ENCODE measurements around the gene ATOH7.
"Not testable (repeated sequence)": the region's sequence is repeated elsewhere in the genome, so short reads cannot be mapped to it uniquely, and the experiment has no call there.

ATOH7 gene

DNA sequence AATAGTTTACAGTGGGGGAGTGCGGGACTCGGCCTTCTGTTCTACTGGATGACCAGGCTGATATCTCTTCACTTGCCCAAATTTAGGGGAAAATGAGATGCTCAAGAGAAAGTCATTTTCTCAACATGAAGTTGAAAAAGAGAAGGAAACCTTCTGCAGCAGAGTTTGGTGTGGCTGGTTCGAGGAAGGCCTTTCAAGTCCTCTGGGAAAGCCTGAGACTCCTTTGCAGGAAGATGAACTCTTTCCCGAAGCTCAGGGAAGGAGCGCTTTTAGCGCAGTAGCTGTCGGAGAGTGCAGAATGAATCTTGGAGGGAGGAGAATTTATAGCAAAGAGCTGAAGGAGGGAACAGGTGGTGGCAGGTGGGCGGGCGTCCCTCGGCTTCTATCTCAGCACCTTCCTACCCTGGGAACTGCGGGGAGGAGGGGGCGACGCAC is at the start of gene ATOH7:
Gene ATOH7 (minus strand): TSS at position 297 of the 435 bp plus-strand sequence. CDS start 436 bp downstream, outside the sequence.
- 0 out of 2 replicates have a peak, but pooled peaks cover 3% of the 10 kb centered on the region for H3K27me3 ChIP-seq (ENCODE audit: low read depth)
- no peak within 1 kb of the TSS for H3K4me3 ChIP-seq
- H3K4me1 ChIP-seq: no peaks in the 10 kb centered on the region
- H3K9me3 ChIP-seq: no peaks in the 10 kb centered on the region
- no peak for DNase-seq (ENCODE audit: low spot score in 2 of 2)
- in situ Hi-C loops (cut with MboI; ENCODE audit: low sequenced_read_pairs): no loop called here
- H3K36me3 ChIP-seq (replicated peaks): no peaks in the 10 kb centered on the region

DNA sequence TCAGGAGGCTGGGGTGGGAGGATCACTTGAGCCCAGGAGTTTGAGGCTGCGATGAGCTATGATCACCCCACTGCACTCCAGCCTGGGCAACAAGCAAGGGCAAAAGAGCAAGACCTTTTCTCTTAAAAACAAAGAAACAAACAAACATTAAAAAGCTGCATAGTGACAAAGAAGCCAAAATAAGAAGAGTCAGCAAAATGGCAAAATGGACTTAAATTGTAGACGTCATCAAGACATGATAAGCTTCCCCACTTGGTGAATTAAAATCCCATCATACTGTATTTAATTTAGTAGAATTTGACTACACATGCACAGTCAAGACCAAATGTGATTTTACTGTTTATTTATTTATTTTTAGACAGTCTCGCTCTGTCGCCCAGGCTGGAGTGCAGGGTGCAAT is 48.8 kb upstream of the ATOH7 start:
- DNase-seq (ENCODE audit: low spot score in 2 of 2): no peak
- Histone ChIP-seq H3K4me3 (no peak overlapping the region), H3K4me1 (peaks cover 4% of the 10 kb centered on the region; the same call in 1 of the 2 replicates), H3K27me3 (ENCODE audit: low read depth) (no peaks in the 10 kb centered on the region), H3K9me3 (peaks cover 2% of the 10 kb centered on the region), H3K36me3 (replicated peaks) (no peaks in the 10 kb centered on the region; the same call in 1 of the 2 replicates)
- in situ Hi-C loops (cut with MboI; ENCODE audit: low sequenced_read_pairs): no loop called here

DNA sequence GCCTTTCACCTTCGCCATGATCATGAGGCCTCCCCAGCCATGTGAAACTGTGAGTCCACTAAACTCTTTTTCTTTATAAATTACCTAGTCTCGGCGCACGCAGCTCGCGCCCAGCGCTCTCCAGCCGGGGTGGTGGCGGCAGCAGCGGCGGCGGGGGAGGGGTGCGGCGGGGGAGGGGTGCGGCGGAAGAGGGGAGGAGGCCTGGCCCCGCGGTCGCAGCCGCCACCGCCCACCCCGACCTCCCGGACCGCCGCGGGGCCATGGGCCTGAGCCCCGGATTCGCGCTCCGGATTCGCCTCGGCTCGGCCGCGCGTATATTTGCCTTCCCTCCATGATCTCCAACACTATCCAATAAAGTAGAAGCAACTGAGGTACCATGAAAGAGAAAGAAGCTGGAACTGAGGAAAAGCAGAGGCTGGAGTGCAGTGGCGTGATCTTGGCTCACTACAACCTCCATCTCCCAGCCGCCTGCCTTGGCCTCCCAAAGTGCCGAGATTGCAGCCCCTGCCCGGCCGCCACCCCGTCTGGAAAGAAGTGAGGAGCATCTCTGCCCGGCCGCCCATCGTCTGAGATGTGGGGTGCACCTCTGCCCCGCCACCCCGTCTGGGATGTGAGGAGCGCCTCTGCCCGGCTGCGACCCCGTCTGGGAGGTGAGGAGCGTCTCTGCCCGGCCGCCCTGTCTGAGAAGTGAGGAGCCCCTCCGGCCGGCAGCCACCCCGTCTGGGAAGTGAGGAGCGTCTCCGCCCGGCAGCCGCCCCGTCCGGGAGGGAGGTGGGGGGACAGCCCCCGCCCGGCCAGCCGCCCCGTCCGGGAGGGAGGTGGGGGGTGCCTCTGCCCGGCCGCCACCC is 47.2 kb upstream of the ATOH7 start:
- H3K4me1 ChIP-seq; H3K27me3 ChIP-seq (ENCODE audit: low read depth); DNase-seq (ENCODE audit: low spot score in 2 of 2); H3K4me3 ChIP-seq; in situ Hi-C loops (cut with MboI; ENCODE audit: low sequenced_read_pairs); H3K9me3 ChIP-seq; H3K36me3 ChIP-seq (replicated peaks): not testable (repeated sequence)

DNA sequence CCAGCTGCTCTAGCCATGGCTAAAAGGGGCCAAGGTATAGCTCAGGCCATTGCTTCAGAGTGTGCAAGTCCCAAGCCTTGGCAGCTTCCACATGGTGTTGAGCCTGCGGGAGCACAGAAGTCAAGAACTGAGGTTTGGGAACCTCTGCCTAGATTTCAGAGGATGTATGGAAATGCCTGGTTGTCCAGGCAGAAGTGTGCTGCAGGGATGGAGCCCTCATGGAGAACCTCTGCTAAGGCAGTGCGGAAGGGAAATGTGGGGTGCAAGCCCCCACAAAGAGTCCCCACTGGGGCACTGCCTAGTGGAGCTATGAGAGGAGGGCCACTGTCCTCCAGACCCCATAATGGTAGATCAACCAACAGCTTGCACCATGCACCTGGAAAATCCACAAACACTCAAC is 45.9 kb upstream of the ATOH7 start:
- in situ Hi-C loops (cut with MboI; ENCODE audit: low sequenced_read_pairs); DNase-seq (ENCODE audit: low spot score in 2 of 2); H3K4me1 ChIP-seq; H3K4me3 ChIP-seq; H3K9me3 ChIP-seq; H3K36me3 ChIP-seq (replicated peaks); H3K27me3 ChIP-seq (ENCODE audit: low read depth): not testable (repeated sequence)

DNA sequence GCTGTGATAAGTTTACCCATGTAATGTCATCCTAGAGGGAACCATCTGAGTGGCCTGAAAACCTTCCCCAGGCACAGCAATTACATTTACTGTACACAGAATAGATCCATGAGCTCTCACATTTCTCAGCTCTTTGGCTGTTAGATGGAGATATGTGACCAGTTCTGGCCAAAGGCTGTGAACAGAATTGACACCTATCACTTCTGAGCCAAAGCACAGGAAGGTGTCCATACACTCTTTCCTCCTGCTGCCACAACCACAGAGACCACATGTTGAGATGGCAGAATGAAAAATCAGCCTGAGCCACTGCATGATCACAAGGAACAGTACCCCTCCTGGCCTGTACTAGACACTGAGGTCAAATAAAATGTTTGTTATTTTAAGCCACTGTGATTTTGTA is 44.3 kb upstream of the ATOH7 start:
- no peak for DNase-seq (ENCODE audit: low spot score in 2 of 2)
- in situ Hi-C loops (cut with MboI; ENCODE audit: low sequenced_read_pairs): no loop called here
- Histone ChIP-seq H3K4me1 (peaks cover 5% of the 10 kb centered on the region), H3K4me3 (no peak overlapping the region), H3K9me3 (peaks cover 2% of the 10 kb centered on the region), H3K36me3 (replicated peaks) (no peaks in the 10 kb centered on the region; the same call in 1 of the 2 replicates), H3K27me3 (ENCODE audit: low read depth) (no peaks in the 10 kb centered on the region)

DNA sequence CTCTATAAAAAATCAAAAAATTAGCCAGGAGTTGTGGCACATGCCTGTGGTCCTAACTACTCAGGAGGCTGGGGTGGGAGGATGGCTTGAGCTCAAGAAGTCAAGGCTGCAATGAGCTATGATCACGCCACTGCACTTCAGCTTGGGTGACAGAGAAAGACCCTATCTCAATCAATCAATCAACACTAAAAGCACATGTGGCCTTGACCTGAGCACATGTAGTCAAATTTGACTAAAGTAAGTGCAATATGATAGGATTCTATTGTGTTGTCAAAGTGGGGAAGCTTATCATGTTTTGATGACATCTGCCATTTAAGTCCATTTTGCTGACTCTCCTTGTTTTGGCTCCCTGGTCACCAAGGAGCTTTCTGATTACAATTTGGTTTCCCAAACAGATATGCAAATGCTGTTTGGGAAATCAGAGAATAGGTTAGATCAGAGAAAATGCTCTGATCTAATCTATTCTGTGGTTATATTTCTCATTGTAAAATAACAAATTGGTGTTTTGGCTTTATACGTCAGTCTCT is 43.8 kb upstream of the ATOH7 start:
- Histone ChIP-seq H3K27me3 (ENCODE audit: low read depth) (no peaks in the 10 kb centered on the region), H3K4me1 (peaks cover 5% of the 10 kb centered on the region), H3K4me3 (no peak overlapping the region), H3K36me3 (replicated peaks) (no peaks in the 10 kb centered on the region; the same call in 1 of the 2 replicates), H3K9me3 (peaks cover 2% of the 10 kb centered on the region)
- DNase-seq (ENCODE audit: low spot score in 2 of 2): no peak
- in situ Hi-C loops (cut with MboI; ENCODE audit: low sequenced_read_pairs): no loop called here

DNA sequence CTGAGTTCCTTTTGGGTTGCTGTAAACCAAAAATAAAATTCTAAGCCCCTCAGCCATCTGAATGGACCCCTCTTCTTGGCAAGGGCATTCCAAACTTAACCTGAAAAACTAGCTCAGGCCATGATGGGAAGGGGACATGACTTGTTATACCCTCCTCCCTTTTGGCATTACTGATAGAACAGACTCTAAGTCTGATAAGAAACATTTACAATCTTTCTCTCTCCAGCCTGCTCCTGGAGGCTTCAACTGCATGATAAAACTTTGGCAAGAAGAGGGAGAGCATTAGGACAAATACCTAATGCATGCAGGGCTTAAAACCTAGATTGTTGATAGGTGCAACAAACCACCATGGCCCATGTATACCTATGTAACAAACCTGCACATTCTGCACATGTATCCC is 40.9 kb upstream of the ATOH7 start:
- no peaks in the 10 kb centered on the region; the same call in 1 of the 2 replicates for H3K9me3 ChIP-seq
- H3K36me3 ChIP-seq (replicated peaks): no peaks in the 10 kb centered on the region
- H3K4me3 ChIP-seq: no peak overlapping the region
- in situ Hi-C loops (cut with MboI; ENCODE audit: low sequenced_read_pairs): no loop called here
- no peaks in the 10 kb centered on the region for H3K27me3 ChIP-seq (ENCODE audit: low read depth)
- peaks cover 5% of the 10 kb centered on the region for H3K4me1 ChIP-seq
- no peak for DNase-seq (ENCODE audit: low spot score in 2 of 2)

DNA sequence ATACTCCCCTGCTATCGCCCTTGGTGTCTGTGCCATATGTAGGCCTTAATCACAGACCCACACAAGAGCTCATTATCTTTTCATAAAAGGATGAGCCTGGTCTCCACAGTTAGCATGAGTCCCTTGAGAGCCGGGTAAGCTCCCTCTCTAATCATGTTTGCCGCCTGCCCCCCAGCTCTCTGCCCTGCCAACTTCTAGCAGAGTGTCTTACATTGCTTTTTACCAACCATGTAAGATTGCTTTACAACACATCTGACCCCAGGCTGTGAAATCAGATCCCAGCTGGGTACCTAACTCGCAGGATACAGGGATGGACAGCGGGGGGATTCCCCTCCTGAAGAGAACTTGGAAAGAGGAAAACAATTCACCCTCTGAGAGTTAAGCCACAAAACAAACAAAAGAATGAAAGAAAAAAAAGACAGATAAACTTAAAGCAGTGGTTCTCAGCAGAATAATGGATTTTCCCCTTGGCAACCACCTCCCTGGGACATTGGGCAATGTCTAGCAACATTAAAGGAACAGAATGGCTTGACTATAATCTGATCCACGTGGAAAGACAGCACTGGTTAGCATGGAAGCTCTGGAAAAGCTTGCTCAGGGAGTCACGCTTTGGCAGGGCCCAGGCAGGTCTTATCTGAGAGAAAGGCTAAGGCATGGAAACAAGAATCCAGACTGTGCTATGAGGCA is 39.4 kb upstream of the ATOH7 start:
- Histone ChIP-seq H3K4me1 (peaks cover 5% of the 10 kb centered on the region), H3K4me3 (no peak overlapping the region), H3K36me3 (replicated peaks) (no peaks in the 10 kb centered on the region), H3K9me3 (no peaks in the 10 kb centered on the region), H3K27me3 (ENCODE audit: low read depth) (no peaks in the 10 kb centered on the region)
- in situ Hi-C loops (cut with MboI; ENCODE audit: low sequenced_read_pairs): no loop called here
- DNase-seq (ENCODE audit: low spot score in 2 of 2): peak; percentile 53 to 60

DNA sequence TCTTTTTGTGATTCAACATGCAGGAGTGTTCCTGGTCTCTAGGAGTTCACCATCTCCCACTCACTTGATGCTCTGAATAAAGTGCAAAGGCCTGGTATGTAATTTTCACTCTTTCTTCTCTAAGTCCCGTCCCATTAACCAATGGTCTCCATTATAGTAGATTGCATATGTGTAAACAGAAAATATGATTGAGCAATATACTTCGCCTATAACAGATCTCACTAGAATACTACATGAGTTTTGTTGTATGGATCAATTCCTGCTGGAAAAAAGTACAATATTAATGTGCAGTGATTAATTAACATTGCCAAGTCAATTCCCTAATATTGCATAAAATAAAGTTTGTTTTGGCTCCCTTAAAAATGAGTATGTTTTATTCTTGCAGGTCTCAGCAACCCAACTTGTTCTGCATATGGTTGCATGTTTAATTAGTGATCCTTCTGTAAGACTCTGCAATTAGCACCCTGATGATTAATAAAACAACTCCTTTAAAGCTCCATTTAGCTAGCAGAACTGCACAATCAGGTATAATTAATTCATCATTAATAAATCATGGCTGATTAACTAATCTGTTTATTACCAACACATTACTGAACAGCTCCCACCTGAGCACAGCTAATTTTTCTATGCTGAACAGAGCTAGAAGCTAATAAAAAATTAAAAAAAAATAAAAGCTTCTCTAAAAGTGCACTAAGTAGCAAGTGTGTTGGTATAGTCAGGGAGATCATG is 37.8 kb upstream of the ATOH7 start:
- H3K27me3 ChIP-seq (ENCODE audit: low read depth): no peaks in the 10 kb centered on the region
- DNase-seq (ENCODE audit: low spot score in 2 of 2): no peak
- no peaks in the 10 kb centered on the region for H3K36me3 ChIP-seq (replicated peaks)
- H3K4me1 ChIP-seq: peaks cover 5% of the 10 kb centered on the region
- no peak overlapping the region for H3K4me3 ChIP-seq
- H3K9me3 ChIP-seq: no peaks in the 10 kb centered on the region
- in situ Hi-C loops (cut with MboI; ENCODE audit: low sequenced_read_pairs): no loop called here

DNA sequence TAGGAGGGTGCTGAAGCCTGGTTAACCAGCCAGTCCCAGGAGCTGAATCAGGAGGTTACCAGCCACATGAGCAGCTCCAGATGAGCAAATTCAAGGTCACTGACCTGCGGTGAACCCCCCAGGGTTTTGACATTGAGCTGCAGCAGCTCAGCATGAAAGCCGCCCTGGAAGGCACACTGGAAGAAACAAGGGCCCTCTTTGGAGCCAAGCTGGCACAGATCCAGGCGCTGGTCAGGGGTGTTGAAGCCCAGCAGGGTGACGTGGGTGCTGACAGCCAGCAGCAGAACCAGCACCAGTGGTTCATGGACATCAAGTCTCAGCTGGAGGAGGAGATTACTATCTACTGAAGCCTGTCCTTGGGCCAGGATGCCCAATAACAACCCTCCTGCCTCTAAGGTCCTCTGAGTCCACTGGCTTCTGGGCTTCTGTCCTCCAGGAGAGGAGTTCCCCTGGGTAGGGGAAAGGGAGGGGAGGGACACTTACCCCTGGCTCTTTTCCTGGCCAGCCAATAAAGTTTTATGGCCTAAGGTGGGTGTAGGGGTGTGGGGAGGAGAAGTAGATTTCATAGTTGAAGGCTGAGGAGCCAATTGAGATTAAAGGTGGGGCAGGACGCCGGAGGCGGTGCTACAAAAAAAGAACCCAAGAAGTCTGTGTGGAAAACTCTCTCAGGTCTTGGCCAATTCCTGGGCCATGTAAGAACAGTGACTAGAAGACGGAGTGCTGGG is 29.4 kb upstream of the ATOH7 start:
- Histone ChIP-seq H3K9me3 (no peaks in the 10 kb centered on the region), H3K27me3 (ENCODE audit: low read depth) (peaks cover 3% of the 10 kb centered on the region; the same call in 1 of the 2 replicates), H3K36me3 (replicated peaks) (no peaks in the 10 kb centered on the region), H3K4me1 (no peaks in the 10 kb centered on the region), H3K4me3 (no peak overlapping the region)
- in situ Hi-C loops (cut with MboI; ENCODE audit: low sequenced_read_pairs): no loop called here
- DNase-seq (ENCODE audit: low spot score in 2 of 2): no peak

DNA sequence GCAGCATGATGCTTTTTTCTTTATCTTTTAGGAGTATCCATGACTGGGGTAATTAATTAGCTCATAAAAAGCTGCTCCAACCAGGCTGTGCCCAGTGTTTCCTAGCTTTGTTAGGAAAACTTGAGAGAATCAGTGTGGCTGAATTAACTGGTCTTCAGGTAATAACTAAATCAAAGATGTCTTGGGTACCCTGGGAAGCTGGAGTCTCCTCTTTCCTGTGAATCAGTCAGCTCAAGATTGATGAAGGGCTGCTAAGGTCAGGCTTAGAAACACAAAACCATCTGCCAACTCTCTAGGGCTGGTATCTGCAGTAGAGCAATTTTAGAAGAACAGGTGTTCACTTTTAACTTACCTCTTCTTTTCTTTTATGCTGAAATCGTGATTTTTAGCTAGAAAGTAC is 21.4 kb upstream of the ATOH7 start:
- in situ Hi-C loops (cut with MboI; ENCODE audit: low sequenced_read_pairs): no loop called here
- no peak overlapping the region for H3K4me3 ChIP-seq
- no peaks in the 10 kb centered on the region for H3K36me3 ChIP-seq (replicated peaks)
- no peaks in the 10 kb centered on the region for H3K4me1 ChIP-seq
- no peaks in the 10 kb centered on the region for H3K9me3 ChIP-seq
- 0 out of 2 replicates have a peak, but pooled peaks cover 3% of the 10 kb centered on the region for H3K27me3 ChIP-seq (ENCODE audit: low read depth)
- no peak for DNase-seq (ENCODE audit: low spot score in 2 of 2)

DNA sequence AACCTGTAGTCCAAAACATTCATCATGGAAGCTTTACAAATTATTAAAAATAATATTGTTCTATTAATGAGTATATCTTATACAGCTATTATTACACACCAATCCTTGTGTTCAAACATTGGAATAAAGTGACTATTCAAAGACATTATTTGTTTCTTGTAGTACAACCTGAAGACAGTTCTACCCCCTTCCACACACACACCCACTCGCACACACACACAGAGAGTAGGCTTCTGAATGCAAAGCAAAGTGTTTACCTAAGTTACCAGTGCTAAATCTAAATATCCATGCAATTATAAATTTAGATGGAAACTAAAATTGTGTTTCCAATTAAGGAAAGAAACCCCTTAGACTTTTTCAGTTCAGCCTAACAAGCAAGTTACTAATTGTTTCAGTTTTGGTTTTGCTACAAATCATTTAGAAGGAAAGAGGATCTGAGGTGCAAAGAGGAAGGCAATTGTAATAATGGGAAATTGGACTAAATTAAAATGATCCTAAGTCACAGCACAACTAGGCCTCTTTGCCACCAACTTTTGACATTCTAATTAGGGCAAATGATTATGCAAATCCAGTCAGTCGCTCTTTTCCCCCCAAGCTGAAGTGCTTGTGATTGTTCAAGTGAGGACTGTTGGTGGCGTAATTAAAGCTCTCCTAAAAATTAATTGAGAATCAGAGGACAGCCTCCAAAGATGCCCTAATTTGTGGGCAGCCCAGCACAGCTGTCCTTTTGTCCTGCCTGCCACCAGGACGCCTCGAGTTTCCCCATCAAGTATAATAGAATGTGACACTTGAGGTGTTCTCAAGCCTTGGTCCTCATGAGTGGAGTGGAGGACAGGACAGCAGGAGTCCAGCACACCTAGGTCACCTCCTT is 19.9 kb upstream of the ATOH7 start:
- no peaks in the 10 kb centered on the region for H3K27me3 ChIP-seq (ENCODE audit: low read depth)
- H3K36me3 ChIP-seq (replicated peaks): no peaks in the 10 kb centered on the region
- DNase-seq (ENCODE audit: low spot score in 2 of 2): no peak
- H3K9me3 ChIP-seq: no peaks in the 10 kb centered on the region
- no peak overlapping the region for H3K4me3 ChIP-seq
- in situ Hi-C loops (cut with MboI; ENCODE audit: low sequenced_read_pairs): no loop called here
- H3K4me1 ChIP-seq: no peaks in the 10 kb centered on the region

All from HAP-1 (cell line).